ENCODE measurements around the gene CASQ1. TPM values are rescaled to one million over a fixed set of nuclear protein-coding genes. Genes with fewer than 3 reads are reported as not detected.

CASQ1 gene
- total RNA-seq, 6 experiments from 2014 or later, result 0.14 to 0.35 (median 0.19) TPM; not detected in 3

DNA sequence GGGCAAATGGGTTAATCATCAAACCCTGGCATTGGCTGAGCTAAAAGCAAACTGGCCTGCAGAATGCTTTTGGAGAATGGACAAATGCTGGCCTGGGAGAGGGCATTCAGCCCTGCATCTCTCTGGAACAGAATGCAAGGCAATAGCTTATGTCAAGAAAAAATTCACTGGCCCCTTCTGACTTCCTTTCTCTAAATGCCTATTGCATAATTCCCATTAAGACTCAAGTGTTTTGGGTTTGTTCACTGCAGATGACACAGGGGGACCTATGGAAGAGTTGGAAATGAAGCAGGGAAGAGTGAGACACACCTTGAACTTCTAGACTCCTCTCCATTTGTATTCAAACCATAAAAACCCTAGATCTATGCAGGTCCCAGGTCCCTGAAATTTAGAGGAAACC, 30.7 kb downstream of the CASQ1 start:
- Mint-ChIP-seq H3K9me3 (no peaks in the 10 kb centered on the region), H3K27me3 (ENCODE audit: insufficient read depth) (no peaks in the 10 kb centered on the region; the same call in none of the 2 replicates), H3K36me3 (ENCODE audit: low read depth) (peaks cover 23% of the 10 kb centered on the region), H3K4me1 (ENCODE audit: low read depth) (peaks cover 42% of the 10 kb centered on the region), H3K27ac (no peak overlapping the region), H3K4me3 (no peak overlapping the region)
- no peak for DNase-seq
- TF ChIP-seq CTCF (IDR thresholded peaks at IDR 0.05), result no peak

DNA sequence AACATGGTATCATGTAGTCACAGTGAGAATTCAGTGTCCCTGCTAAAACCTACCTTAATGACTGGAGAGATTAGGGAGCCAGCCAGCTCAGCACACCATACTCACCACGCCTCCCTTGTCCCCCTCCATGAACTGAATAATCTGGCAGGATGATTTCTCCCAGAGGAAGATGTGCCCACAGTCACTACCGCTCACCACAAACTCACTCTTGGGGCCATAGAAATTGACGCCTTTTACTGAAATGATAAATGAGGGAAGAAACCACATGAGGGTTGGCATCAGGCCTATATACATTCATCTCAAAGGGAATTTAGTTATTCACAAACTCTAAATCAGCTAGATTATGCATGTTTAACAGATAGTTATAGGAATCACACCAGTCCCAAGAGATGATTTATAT, 32.2 kb downstream of the CASQ1 start:
- TF ChIP-seq CTCF (IDR thresholded peaks at IDR 0.05), result no peak
- H3K4me1 Mint-ChIP-seq (ENCODE audit: low read depth), result peaks cover 28% of the 10 kb centered on the region
- DNase-seq, result no peak
- H3K27ac Mint-ChIP-seq, result no peak overlapping the region
- no peak overlapping the region for H3K4me3 Mint-ChIP-seq
- H3K9me3 Mint-ChIP-seq, result no peaks in the 10 kb centered on the region
- H3K27me3 Mint-ChIP-seq (ENCODE audit: insufficient read depth), result no peaks in the 10 kb centered on the region; the same call in none of the 2 replicates
- H3K36me3 Mint-ChIP-seq (ENCODE audit: low read depth), result peaks cover 17% of the 10 kb centered on the region

GRCh38 chr1:160224606-160225005, 34.2 kb downstream of the CASQ1 start:
- Mint-ChIP-seq H3K4me3 (no peak overlapping the region), H3K36me3 (ENCODE audit: low read depth) (peaks cover 16% of the 10 kb centered on the region), H3K9me3 (no peaks in the 10 kb centered on the region), H3K27ac (no peak overlapping the region), H3K27me3 (ENCODE audit: insufficient read depth) (no peaks in the 10 kb centered on the region; the same call in 1 of the 2 replicates), H3K4me1 (ENCODE audit: low read depth) (peaks cover 7% of the 10 kb centered on the region)
- no peak for DNase-seq
- no peak for TF ChIP-seq CTCF (IDR thresholded peaks at IDR 0.05)

DNA sequence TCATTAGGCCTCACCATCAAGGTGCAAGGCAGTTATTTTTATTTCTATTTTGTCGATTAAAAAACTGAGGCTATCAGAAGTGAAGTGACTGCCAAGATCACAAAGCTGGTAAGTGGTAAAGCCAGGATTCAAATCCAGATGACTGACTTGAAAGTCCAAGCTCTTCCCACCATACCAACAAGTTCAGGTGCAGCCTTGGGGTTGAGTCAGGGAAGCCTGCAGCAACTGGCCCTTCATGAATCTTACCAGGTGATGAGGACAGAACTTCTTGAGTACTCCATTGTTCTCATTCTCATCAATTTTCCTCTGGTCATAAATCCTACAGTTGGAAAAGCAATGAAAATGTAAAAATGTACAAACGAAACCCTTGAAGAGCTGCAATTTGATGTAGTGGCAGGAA, 35.0 kb downstream of the CASQ1 start:
- H3K36me3 Mint-ChIP-seq (ENCODE audit: low read depth), result peaks cover 21% of the 10 kb centered on the region

GRCh38 chr1:160226623-160227022, 36.2 kb downstream of the CASQ1 start:
- peaks cover 14% of the 10 kb centered on the region for H3K36me3 Mint-ChIP-seq (ENCODE audit: low read depth)
- no peak for DNase-seq
- TF ChIP-seq CTCF (IDR thresholded peaks at IDR 0.05), result no peak
- H3K27me3 Mint-ChIP-seq (ENCODE audit: insufficient read depth), result no peaks in the 10 kb centered on the region
- no peaks in the 10 kb centered on the region for H3K4me1 Mint-ChIP-seq (ENCODE audit: low read depth)
- H3K4me3 Mint-ChIP-seq, result no peak overlapping the region
- H3K27ac Mint-ChIP-seq, result no peak overlapping the region
- H3K9me3 Mint-ChIP-seq, result no peaks in the 10 kb centered on the region

More for the DNA sequence above, 35.0 kb downstream of the CASQ1 start:
- TF ChIP-seq CTCF (IDR thresholded peaks at IDR 0.05), result no peak
- Mint-ChIP-seq H3K4me1 (ENCODE audit: low read depth) (no peaks in the 10 kb centered on the region), H3K9me3 (no peaks in the 10 kb centered on the region), H3K4me3 (no peak overlapping the region), H3K27me3 (ENCODE audit: insufficient read depth) (no peaks in the 10 kb centered on the region; the same call in 1 of the 2 replicates), H3K27ac (no peak overlapping the region)
- DNase-seq, result no peak

GRCh38 chr1:160227034-160227433, 36.7 kb downstream of the CASQ1 start:
- H3K36me3 Mint-ChIP-seq (ENCODE audit: low read depth), result peaks cover 14% of the 10 kb centered on the region
- H3K4me1 Mint-ChIP-seq (ENCODE audit: low read depth), result no peaks in the 10 kb centered on the region

More at GRCh38 chr1:160227034-160227433, 36.7 kb downstream of the CASQ1 start:
- Mint-ChIP-seq H3K27me3 (ENCODE audit: insufficient read depth) (no peaks in the 10 kb centered on the region), H3K4me3 (no peak overlapping the region), H3K9me3 (no peaks in the 10 kb centered on the region), H3K27ac (no peak overlapping the region)
- no peak for DNase-seq
- no peak for TF ChIP-seq CTCF (IDR thresholded peaks at IDR 0.05)
